Measurements from ENCODE around the gene IP6K3.
A peak's percentile ranks its signal among the peaks of the same experiment; 100 is the strongest.

Gene IP6K3

DNA sequence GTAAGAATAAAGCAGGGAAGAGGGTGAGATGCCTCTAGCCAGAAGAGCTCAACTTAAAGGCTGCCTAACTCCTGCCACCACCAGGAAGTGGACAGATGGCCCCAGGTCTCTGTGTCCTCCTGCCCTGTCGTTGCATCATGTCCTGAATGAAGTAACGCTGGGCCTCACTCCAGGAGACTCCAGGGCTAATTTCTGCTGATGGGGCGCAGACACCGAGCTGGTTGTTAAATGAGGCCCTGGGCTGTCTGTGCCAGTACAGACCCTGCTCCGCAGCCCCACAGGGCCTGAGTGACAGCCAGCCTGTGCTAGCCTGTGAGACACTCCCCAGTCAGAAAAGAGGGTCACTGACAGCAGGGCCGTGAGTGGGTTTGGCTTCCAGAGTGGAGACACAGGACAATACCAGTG is 6.5 kb downstream of the IP6K3 start:
- Histone ChIP-seq H3K4me1 (ENCODE audit: control insufficient read depth in 2 of 2, insufficient read depth in 1 of 2, low read depth in 1 of 2, low read length in 2 of 2) (peaks cover 7 to 10% of the 10 kb centered on the region in 2 donors), H3K4me3 (ENCODE audit: low read length in 2 of 2) (no peak overlapping the region), H3K27me3 (ENCODE audit: control insufficient read depth in 3 of 3, insufficient read depth in 3 of 3, low read depth in 1 of 3, low read length in 3 of 3) (peaks cover 0 to 4% (median 2%) of the 10 kb centered on the region in 3 experiments), H3K36me3 (replicated peaks in 1 of 2; ENCODE audit: control insufficient read depth in 2 of 2, insufficient read depth in 2 of 2, low read length in 2 of 2) (no peaks in the 10 kb centered on the region), H3K14ac (ENCODE audit: low read length) (no peak overlapping the region), H3K23ac (ENCODE audit: low read depth, low read length, poor library complexity) (no peak overlapping the region), H2AFZ (ENCODE audit: low read length) (no peak overlapping the region), H3K9me3 (replicated peaks in 1 of 2; ENCODE audit: control insufficient read depth in 2 of 2, insufficient read depth in 1 of 2, low read depth in 1 of 2, low read length in 2 of 2) (no peaks in the 10 kb centered on the region), H3K4me2 (ENCODE audit: insufficient read depth, low read length, poor library complexity, severe bottlenecking) (no peak overlapping the region), H3K79me1 (ENCODE audit: low read depth, low read length) (no peaks in the 10 kb centered on the region), H2BK5ac (ENCODE audit: low read length) (peak overlapping the region; percentile 42), H4K91ac (ENCODE audit: low read depth, low read length, poor library complexity) (no peak overlapping the region), H2BK15ac (ENCODE audit: low read length) (peak overlapping the region; percentile 43), H2AK5ac (ENCODE audit: low read depth, low read length) (no peak overlapping the region), H3K18ac (ENCODE audit: low read length) (peak overlapping the region; percentile 13), H3K9ac (ENCODE audit: low read depth, low read length, poor library complexity) (no peak overlapping the region), H2BK120ac (ENCODE audit: low read depth, low read length) (no peak overlapping the region), H4K8ac (ENCODE audit: low read depth, low read length) (no peak overlapping the region), H2BK12ac (ENCODE audit: low read length) (no peak overlapping the region), H3K4ac (ENCODE audit: low read length) (no peak overlapping the region), H3K27ac (replicated peaks; ENCODE audit: low read length) (no peak overlapping the region)
- no peak for DNase-seq (ENCODE audit: low spot score)
- no CpG with 5 or more reads among the region's 6 CpGs for WGBS, 2 donors (ENCODE audit: extremely low coverage in 2 of 2, insufficient read length in 2 of 2, insufficient replicate concordance in 1 of 2)

DNA sequence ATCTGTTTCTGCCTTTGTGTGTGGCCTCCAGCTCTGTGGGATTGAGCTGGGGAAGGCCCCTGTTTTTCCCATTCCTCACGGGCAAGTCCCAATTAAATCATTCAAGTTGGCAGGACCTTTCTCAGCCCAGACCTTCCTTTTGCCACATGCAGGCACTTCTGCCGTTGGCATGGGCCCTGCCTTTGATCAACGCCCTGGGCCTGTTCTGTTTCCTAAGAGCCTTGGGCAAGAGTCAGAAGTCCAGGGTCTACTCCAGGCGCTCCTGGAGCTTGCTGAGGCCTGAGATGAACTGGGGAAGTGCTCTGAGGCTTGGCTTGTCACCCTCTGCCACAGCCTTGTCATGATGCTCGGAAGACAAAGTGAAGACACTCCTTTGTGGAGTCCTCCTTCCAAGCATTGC is 7.1 kb downstream of the IP6K3 start:
- Histone ChIP-seq H3K27me3 (ENCODE audit: control insufficient read depth in 3 of 3, insufficient read depth in 3 of 3, low read depth in 1 of 3, low read length in 3 of 3) (peaks cover 0 to 4% (median 2%) of the 10 kb centered on the region in 3 experiments), H3K27ac (replicated peaks; ENCODE audit: low read length) (no peak overlapping the region), H2AK5ac (ENCODE audit: low read depth, low read length) (no peak overlapping the region), H3K4me3 (ENCODE audit: low read length in 2 of 2) (no peak overlapping the region), H2BK5ac (ENCODE audit: low read length) (peak overlapping the region; percentile 42), H2BK120ac (ENCODE audit: low read depth, low read length) (no peak overlapping the region), H4K8ac (ENCODE audit: low read depth, low read length) (no peak overlapping the region), H3K18ac (ENCODE audit: low read length) (no peak overlapping the region), H4K91ac (ENCODE audit: low read depth, low read length, poor library complexity) (no peak overlapping the region), H3K9me3 (replicated peaks in 1 of 2; ENCODE audit: control insufficient read depth in 2 of 2, insufficient read depth in 1 of 2, low read depth in 1 of 2, low read length in 2 of 2) (no peaks in the 10 kb centered on the region), H3K79me1 (ENCODE audit: low read depth, low read length) (no peaks in the 10 kb centered on the region), H3K4me2 (ENCODE audit: insufficient read depth, low read length, poor library complexity, severe bottlenecking) (no peak overlapping the region), H3K23ac (ENCODE audit: low read depth, low read length, poor library complexity) (no peak overlapping the region), H3K4ac (ENCODE audit: low read length) (no peak overlapping the region), H3K9ac (ENCODE audit: low read depth, low read length, poor library complexity) (no peak overlapping the region), H2BK15ac (ENCODE audit: low read length) (no peak overlapping the region), H2AFZ (ENCODE audit: low read length) (no peak overlapping the region), H2BK12ac (ENCODE audit: low read length) (no peak overlapping the region), H3K4me1 (ENCODE audit: control insufficient read depth in 2 of 2, insufficient read depth in 1 of 2, low read depth in 1 of 2, low read length in 2 of 2) (peaks cover 1 to 4% of the 10 kb centered on the region in 2 donors), H3K14ac (ENCODE audit: low read length) (no peak overlapping the region), H3K36me3 (replicated peaks in 1 of 2; ENCODE audit: control insufficient read depth in 2 of 2, insufficient read depth in 2 of 2, low read length in 2 of 2) (no peaks in the 10 kb centered on the region)
- DNase-seq (ENCODE audit: low spot score), result no peak
- WGBS, 2 donors (ENCODE audit: extremely low coverage in 2 of 2, insufficient read length in 2 of 2, insufficient replicate concordance in 1 of 2), result no CpG with 5 or more reads among the region's 5 CpGs

DNA sequence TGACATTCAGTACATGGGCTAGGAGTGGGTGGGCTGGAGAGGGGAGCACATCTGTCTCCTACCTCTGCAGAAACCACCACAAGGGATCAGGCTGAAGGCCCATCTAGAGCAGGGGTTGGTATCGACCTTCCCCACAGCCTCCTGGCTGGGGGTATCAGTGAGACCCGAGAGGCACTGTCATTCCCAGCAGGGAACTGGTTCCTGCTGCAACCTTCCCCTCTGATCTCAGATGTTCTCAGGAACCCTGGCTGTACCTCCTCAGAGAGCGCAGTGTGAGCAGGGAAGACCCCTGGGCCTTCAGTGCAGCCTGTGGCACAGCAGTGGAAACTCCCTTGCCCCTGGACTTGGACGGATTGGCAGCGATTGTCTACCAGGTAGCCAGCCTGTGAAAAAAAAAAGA is 7.8 kb downstream of the IP6K3 start:
- no peak overlapping the region for H3K4me3 ChIP-seq (ENCODE audit: low read length in 2 of 2)
- no peaks in the 10 kb centered on the region for H3K4me1 ChIP-seq (ENCODE audit: control insufficient read depth in 2 of 2, insufficient read depth in 1 of 2, low read depth in 1 of 2, low read length in 2 of 2)
- WGBS, 2 donors (ENCODE audit: extremely low coverage in 2 of 2, insufficient read length in 2 of 2, insufficient replicate concordance in 1 of 2), result no CpG with 5 or more reads among the region's 5 CpGs
- H2BK12ac ChIP-seq (ENCODE audit: low read length), result no peak overlapping the region
- H4K8ac ChIP-seq (ENCODE audit: low read depth, low read length), result no peak overlapping the region
- no peaks in the 10 kb centered on the region for H3K36me3 ChIP-seq (replicated peaks in 1 of 2; ENCODE audit: control insufficient read depth in 2 of 2, insufficient read depth in 2 of 2, low read length in 2 of 2)
- H2AK5ac ChIP-seq (ENCODE audit: low read depth, low read length), result no peak overlapping the region
- H2AFZ ChIP-seq (ENCODE audit: low read length), result no peak overlapping the region
- H3K27ac ChIP-seq (replicated peaks; ENCODE audit: low read length), result no peak overlapping the region
- no peak overlapping the region for H3K23ac ChIP-seq (ENCODE audit: low read depth, low read length, poor library complexity)
- DNase-seq (ENCODE audit: low spot score), result no peak
- no peak overlapping the region for H2BK15ac ChIP-seq (ENCODE audit: low read length)
- no peaks in the 10 kb centered on the region for H3K79me1 ChIP-seq (ENCODE audit: low read depth, low read length)
- no peak overlapping the region for H3K9ac ChIP-seq (ENCODE audit: low read depth, low read length, poor library complexity)
- no peak overlapping the region for H3K4me2 ChIP-seq (ENCODE audit: insufficient read depth, low read length, poor library complexity, severe bottlenecking)
- peaks cover 0 to 4% (median 2%) of the 10 kb centered on the region in 3 experiments for H3K27me3 ChIP-seq (ENCODE audit: control insufficient read depth in 3 of 3, insufficient read depth in 3 of 3, low read depth in 1 of 3, low read length in 3 of 3)
- H2BK120ac ChIP-seq (ENCODE audit: low read depth, low read length), result no peak overlapping the region
- H2BK5ac ChIP-seq (ENCODE audit: low read length), result peak overlapping the region; percentile 42
- no peak overlapping the region for H4K91ac ChIP-seq (ENCODE audit: low read depth, low read length, poor library complexity)
- peak overlapping the region; percentile 27 for H3K18ac ChIP-seq (ENCODE audit: low read length)
- H3K9me3 ChIP-seq (replicated peaks in 1 of 2; ENCODE audit: control insufficient read depth in 2 of 2, insufficient read depth in 1 of 2, low read depth in 1 of 2, low read length in 2 of 2), result no peaks in the 10 kb centered on the region
- H3K14ac ChIP-seq (ENCODE audit: low read length), result no peak overlapping the region
- no peak overlapping the region for H3K4ac ChIP-seq (ENCODE audit: low read length)

DNA sequence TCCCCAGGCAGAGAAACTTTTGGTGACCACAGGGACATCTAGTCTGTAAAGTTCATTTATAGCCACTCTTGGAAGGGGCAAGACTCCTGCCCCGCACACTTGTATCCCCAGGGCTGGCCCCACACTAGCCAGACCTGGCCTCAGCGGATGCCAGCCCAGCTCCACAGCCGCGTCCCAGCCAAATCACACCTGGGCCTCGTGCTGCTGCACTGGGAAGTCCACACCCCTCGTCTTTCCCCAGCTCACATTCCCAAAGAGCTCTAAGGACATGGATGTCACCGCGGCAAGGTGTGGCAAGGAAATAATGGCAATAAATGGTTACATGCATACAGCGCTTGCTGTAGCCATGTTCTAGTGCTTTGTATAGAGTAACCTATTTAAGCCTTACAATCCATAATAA is 8.6 kb downstream of the IP6K3 start:
- H2AFZ ChIP-seq (ENCODE audit: low read length), result no peak overlapping the region
- H3K4ac ChIP-seq (ENCODE audit: low read length), result no peak overlapping the region
- no peak overlapping the region for H2AK5ac ChIP-seq (ENCODE audit: low read depth, low read length)
- peak overlapping the region; percentile 61 for H3K9ac ChIP-seq (ENCODE audit: low read depth, low read length, poor library complexity)
- H3K4me2 ChIP-seq (ENCODE audit: insufficient read depth, low read length, poor library complexity, severe bottlenecking), result no peak overlapping the region
- no peaks in the 10 kb centered on the region for H3K9me3 ChIP-seq (replicated peaks in 1 of 2; ENCODE audit: control insufficient read depth in 2 of 2, insufficient read depth in 1 of 2, low read depth in 1 of 2, low read length in 2 of 2)
- H3K14ac ChIP-seq (ENCODE audit: low read length), result no peak overlapping the region
- H3K27me3 ChIP-seq (ENCODE audit: control insufficient read depth in 3 of 3, insufficient read depth in 3 of 3, low read depth in 1 of 3, low read length in 3 of 3), result peaks cover 0 to 4% (median 2%) of the 10 kb centered on the region in 3 experiments
- no peak overlapping the region for H2BK120ac ChIP-seq (ENCODE audit: low read depth, low read length)
- H2BK15ac ChIP-seq (ENCODE audit: low read length), result no peak overlapping the region
- H3K27ac ChIP-seq (replicated peaks; ENCODE audit: low read length), result no peak overlapping the region
- H3K4me3 ChIP-seq (ENCODE audit: low read length in 2 of 2), result no peak overlapping the region
- H3K79me1 ChIP-seq (ENCODE audit: low read depth, low read length), result no peaks in the 10 kb centered on the region
- DNase-seq (ENCODE audit: low spot score), result no peak
- no peak overlapping the region for H3K23ac ChIP-seq (ENCODE audit: low read depth, low read length, poor library complexity)
- no peak overlapping the region for H2BK12ac ChIP-seq (ENCODE audit: low read length)
- no peaks in the 10 kb centered on the region for H3K4me1 ChIP-seq (ENCODE audit: control insufficient read depth in 2 of 2, insufficient read depth in 1 of 2, low read depth in 1 of 2, low read length in 2 of 2)
- H2BK5ac ChIP-seq (ENCODE audit: low read length), result no peak overlapping the region
- H4K91ac ChIP-seq (ENCODE audit: low read depth, low read length, poor library complexity), result no peak overlapping the region
- no CpG with 5 or more reads among the region's 9 CpGs for WGBS, 2 donors (ENCODE audit: extremely low coverage in 2 of 2, insufficient read length in 2 of 2, insufficient replicate concordance in 1 of 2)
- H3K18ac ChIP-seq (ENCODE audit: low read length), result no peak overlapping the region
- H3K36me3 ChIP-seq (replicated peaks in 1 of 2; ENCODE audit: control insufficient read depth in 2 of 2, insufficient read depth in 2 of 2, low read length in 2 of 2), result no peaks in the 10 kb centered on the region
- no peak overlapping the region for H4K8ac ChIP-seq (ENCODE audit: low read depth, low read length)
